Spleen (tissue), 11 donors: ENCODE results near the gene HMGA1. TPM values are rescaled to one million over a fixed set of nuclear protein-coding genes. Genes with fewer than 3 reads are reported as not detected.

Experiments used
- DNase-seq: peaks from one replicate; pipeline ENCODE4 v3.0.0-alpha.2; 2020
- H3K27ac ChIP-seq, 8 donors: fragments of 200-600 bp; sonication (generic) in 7 of 8; 1 replicate in 4 of 8; 2 replicates in 4 of 8; pipeline versions ENCODE4 v1.5.0 to v1.8.0; 2016 to 2021; ENCODE audit warnings: inconsistent platforms in 4 of 8, mild to moderate bottlenecking in 4 of 8, moderate library complexity in 1 of 8
- H3K27me3 ChIP-seq, 7 donors: fragments of 200-600 bp; sonication (generic) in 6 of 7; replicated peaks in 1 of 7; 1 replicate in 4 of 7; 2 replicates in 3 of 7; pipeline versions ENCODE4 v1.5.0 to v1.8.0; 2016 to 2021; ENCODE audit warnings: inconsistent platforms in 3 of 7, mild to moderate bottlenecking in 1 of 7
- H3K36me3 ChIP-seq, 6 donors: fragments of 200-600 bp; sonication (generic) in 5 of 6; 1 replicate in 4 of 6; 2 replicates in 2 of 6; pipeline versions ENCODE4 v1.5.0 to v1.8.0; 2016 to 2021; ENCODE audit warnings: inconsistent platforms in 2 of 6
- H3K4me1 ChIP-seq, 6 donors: fragments of 200-600 bp; sonication (generic) in 5 of 6; 1 replicate in 3 of 6; 2 replicates in 3 of 6; pipeline versions ENCODE4 v1.5.0 to v1.8.0; 2016 to 2021; ENCODE audit warnings: inconsistent platforms in 3 of 6
- H3K4me3 ChIP-seq, 8 donors: fragments of 200-600 bp; sonication (generic) in 7 of 8; 1 replicate in 4 of 8; 2 replicates in 4 of 8; pipeline versions ENCODE4 v1.5.0 to v1.8.0; 2016 to 2021; ENCODE audit warnings: inconsistent platforms in 4 of 8, mild to moderate bottlenecking in 4 of 8, moderate library complexity in 2 of 8
- H3K9me3 ChIP-seq, 8 donors: fragments of 200-600 bp; sonication (generic) in 7 of 8; 1 replicate in 4 of 8; 2 replicates in 4 of 8; pipeline versions ENCODE4 v1.5.0 to v1.8.0; 2016 to 2021; ENCODE audit warnings: inconsistent platforms in 4 of 8
- POLR2A ChIP-seq, 3 donors: fragments of 450-650 bp; IDR thresholded peaks; one replicate each; pipeline ENCODE4 v1.5.1; 2017; ENCODE audit warnings: antibody characterized with exemption in 3 of 3, mild to moderate bottlenecking in 1 of 3
- POLR2AphosphoS5 ChIP-seq, 3 donors: sonication (generic); formaldehyde crosslinking; IDR thresholded peaks; one replicate each; pipeline ENCODE4 v1.5.1; 2017; ENCODE audit warnings: antibody characterized with exemption in 3 of 3
- WGBS, 5 donors: extraction: QIAGEN DNeasy Blood & Tissue Kit in 3 of 5; methylation state at CpG; one replicate each; pipeline versions ENCODE4 v1.1.5 to v1.1.7; 2013 to 2018; 5-methylcytosine and 5-hydroxymethylcytosine counted together
- intact Hi-C: fragments of 100-400 bp; cut with DNase I; formaldehyde crosslinking; loops from one replicate; pipeline ENCODE4 v1.15.0; 2023; ENCODE audit warnings: low total_unique reads
- polyA plus RNA-seq, 3 donors: library from polyadenylated mRNA; stranded (reverse); fragments of 200-250 nt; gene quantifications; one replicate each; pipeline ENCODE4 v1.2.1, GENCODE V29; 2013
- total RNA-seq, 7 donors: library from RNA; depleted of rRNA in 3 of 7; stranded (reverse); fragments of >200 nt in 3 of 7; fragmentation: NEBNext Ultra II Directional in 4 of 7; extraction: Animal tissue kit (Norgen Biotek cat#: 25700) in 4 of 7; gene quantifications; one replicate each; pipeline versions ENCODE4 v1.1.0 to v1.2.1, GENCODE V29; 2016 to 2021
- TF ChIP-seq, protein P1 (sequence below), 11 experiments: fragments of 200-600 bp in 7 of 11; fragments of 450-650 bp in 4 of 11; sonication (generic) in 4 of 11; IDR thresholded peaks in 8 of 11; conservative IDR thresholded peaks in 3 of 11; 1 replicate in 7 of 11; 2 replicates in 4 of 11; pipeline versions ENCODE4 v1.4.0 to v1.8.0; 2016 to 2021; ENCODE audit warnings: antibody characterized with exemption in 11 of 11, inconsistent platforms in 4 of 11, mild to moderate bottlenecking in 1 of 11
- donor health status: healthy with polysubstance abuse.
- donor health status: DM: no; HTN: no; CAD: no; lungs with moderate emphysema.
- donor health status: DM: no; HTN: no; CAD: no.
- donor health status: Bipolar disorder and iron deficiency.
- donor health status: healthy.
- donor health status: DM: no; HTN: no; CAD: no.
- donor health status: DM: yes; HTN: yes; CAD: no.

Gene HMGA1
- total and polyA plus RNA-seq, 10 donors: 49.9 to 129 (median 79.6) TPM

DNA sequence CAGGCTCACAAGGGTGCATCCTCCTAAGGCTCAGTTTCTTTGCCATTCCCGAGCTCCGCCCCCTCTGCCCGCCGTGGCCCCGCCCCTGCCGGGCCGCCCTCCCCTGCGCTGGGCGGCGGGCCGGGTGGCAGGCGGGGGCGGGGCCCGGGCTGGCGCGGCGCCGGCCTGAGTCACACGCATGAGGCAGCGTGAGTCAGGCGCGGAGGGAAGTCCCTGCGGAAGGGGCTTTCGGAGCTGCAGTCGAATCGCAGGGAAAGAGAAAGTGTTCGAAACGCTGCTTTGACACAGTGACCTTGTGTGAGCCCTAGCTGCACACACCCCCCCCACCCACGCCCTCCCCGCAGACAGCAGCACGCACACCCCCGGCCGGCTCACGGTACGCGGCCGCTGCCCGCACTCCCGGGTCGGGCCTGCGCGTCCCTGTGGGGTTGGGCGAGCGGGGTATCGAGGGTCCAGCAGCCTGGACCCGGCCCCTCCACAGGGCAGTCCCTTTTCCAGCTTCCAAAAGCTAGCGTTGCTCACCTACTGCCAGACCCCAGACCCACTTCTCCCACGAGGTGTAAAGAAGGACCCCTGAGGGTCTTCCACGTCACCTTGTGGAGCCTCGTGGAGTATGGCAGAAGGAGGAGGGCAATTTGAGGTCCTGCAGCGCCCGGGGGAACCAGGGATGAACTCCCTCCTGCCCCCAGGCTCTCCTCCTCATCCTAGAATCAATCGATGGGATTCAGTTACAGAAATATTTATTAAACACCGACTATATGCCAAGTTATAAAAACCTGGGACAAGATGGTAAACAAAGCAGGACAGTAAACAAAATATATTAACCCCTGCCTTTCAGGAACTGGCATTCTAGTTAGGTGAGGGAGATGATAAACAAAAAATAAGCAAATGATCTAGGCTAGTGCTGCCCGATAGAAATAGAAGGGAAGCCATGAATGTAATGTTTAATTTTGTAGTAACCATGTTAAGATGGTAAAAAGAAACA, 12.4 kb upstream of the HMGA1 start:
- H3K27ac ChIP-seq: peak overlapping the region; percentile 90 to 98 (median 96)
- DNase-seq: peak; percentile 99
- no peaks in the 10 kb centered on the region for H3K9me3 ChIP-seq
- TF ChIP-seq POLR2A (IDR thresholded peaks at IDR 0.05) (peak in 2 of 3 donors; percentile 26 to 73), POLR2AphosphoS5 (IDR thresholded peaks at IDR 0.05) (peak; percentile 88 to 93 (median 92))
- TF ChIP-seq, protein P1, sequence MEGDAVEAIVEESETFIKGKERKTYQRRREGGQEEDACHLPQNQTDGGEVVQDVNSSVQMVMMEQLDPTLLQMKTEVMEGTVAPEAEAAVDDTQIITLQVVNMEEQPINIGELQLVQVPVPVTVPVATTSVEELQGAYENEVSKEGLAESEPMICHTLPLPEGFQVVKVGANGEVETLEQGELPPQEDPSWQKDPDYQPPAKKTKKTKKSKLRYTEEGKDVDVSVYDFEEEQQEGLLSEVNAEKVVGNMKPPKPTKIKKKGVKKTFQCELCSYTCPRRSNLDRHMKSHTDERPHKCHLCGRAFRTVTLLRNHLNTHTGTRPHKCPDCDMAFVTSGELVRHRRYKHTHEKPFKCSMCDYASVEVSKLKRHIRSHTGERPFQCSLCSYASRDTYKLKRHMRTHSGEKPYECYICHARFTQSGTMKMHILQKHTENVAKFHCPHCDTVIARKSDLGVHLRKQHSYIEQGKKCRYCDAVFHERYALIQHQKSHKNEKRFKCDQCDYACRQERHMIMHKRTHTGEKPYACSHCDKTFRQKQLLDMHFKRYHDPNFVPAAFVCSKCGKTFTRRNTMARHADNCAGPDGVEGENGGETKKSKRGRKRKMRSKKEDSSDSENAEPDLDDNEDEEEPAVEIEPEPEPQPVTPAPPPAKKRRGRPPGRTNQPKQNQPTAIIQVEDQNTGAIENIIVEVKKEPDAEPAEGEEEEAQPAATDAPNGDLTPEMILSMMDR (IDR thresholded peaks at IDR 0.05 in 8 of 11, conservative IDR thresholded peaks at IDR 0.05 in 3 of 11): no peak
- 2 to 5% (median 3%) methylated on average over 26 to 55 of the region's 55 CpGs for WGBS, 5 donors
- no peaks in the 10 kb centered on the region for H3K36me3 ChIP-seq
- no peaks in the 10 kb centered on the region for H3K27me3 ChIP-seq
- peaks cover 4 to 49% (median 32%) of the 10 kb centered on the region in 6 donors for H3K4me1 ChIP-seq
- H3K4me3 ChIP-seq: peak overlapping the region; percentile 38 to 85 (median 48)
- intact Hi-C loops: no loop called here

DNA sequence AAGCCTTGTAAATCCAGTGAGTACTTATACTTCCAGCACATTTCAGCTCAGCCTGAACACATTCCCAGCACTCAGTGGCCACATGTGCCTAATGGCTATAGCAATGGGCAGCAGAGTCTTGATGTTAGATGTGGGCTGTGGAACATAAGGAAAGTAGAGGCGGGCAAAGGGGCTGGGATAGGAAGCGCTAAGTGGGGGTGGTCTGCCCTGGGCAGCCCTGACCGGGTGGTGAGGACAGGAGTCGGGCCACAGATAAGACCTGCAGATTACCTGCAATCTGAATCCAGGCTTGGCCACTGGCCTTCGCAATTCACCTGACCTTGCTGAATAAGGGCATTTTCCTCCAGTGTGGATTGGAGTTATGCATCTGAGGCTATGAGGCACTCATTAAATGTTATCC, 11.1 kb upstream of the HMGA1 start:
- no peak for DNase-seq
- no peak overlapping the region for H3K4me3 ChIP-seq
- H3K27ac ChIP-seq: no peak overlapping the region
- WGBS, 5 donors: 94 to 98% (median 96%) methylated on average over 5 of the region's 5 CpGs
- no peaks in the 10 kb centered on the region for H3K9me3 ChIP-seq
- intact Hi-C loops: no loop called here
- H3K27me3 ChIP-seq: no peaks in the 10 kb centered on the region
- H3K4me1 ChIP-seq: peaks cover 4 to 45% (median 32%) of the 10 kb centered on the region in 6 donors
- H3K36me3 ChIP-seq: no peaks in the 10 kb centered on the region
- TF ChIP-seq POLR2AphosphoS5 (IDR thresholded peaks at IDR 0.05) (no peak), POLR2A (IDR thresholded peaks at IDR 0.05) (no peak)
- TF ChIP-seq, protein P1 (IDR thresholded peaks at IDR 0.05 in 8 of 11, conservative IDR thresholded peaks at IDR 0.05 in 3 of 11): no peak

DNA sequence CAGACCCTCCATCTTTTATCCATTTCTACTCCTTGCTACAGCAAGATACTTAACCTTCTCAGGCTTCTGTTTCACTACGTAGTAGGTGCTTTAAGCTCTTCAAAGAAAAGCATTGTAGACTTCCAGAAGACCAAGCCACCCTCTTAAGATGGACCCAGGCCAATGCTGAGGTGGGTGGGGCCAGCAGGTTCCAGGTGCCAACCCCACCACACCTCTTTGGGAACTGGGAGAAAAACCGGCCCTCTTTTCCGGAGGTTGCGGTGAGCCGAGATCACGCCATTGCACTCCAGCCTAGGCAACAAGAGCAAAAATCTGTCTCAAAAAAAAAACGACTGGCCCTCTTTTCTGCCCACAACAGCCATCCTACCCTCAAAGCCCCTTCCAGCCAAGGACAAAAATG, 10.6 kb upstream of the HMGA1 start:
- TF ChIP-seq POLR2AphosphoS5 (IDR thresholded peaks at IDR 0.05): no peak
- TF ChIP-seq POLR2A (IDR thresholded peaks at IDR 0.05): no peak
- TF ChIP-seq, protein P1 (IDR thresholded peaks at IDR 0.05 in 8 of 11, conservative IDR thresholded peaks at IDR 0.05 in 3 of 11): no peak
- peaks cover 4 to 48% (median 32%) of the 10 kb centered on the region in 6 donors for H3K4me1 ChIP-seq
- WGBS, 5 donors: 78 to 91% (median 82%) methylated on average over 7 of the region's 7 CpGs
- H3K36me3 ChIP-seq: no peaks in the 10 kb centered on the region
- H3K4me3 ChIP-seq: no peak overlapping the region
- no peaks in the 10 kb centered on the region for H3K9me3 ChIP-seq
- DNase-seq: peak; percentile 58
- H3K27me3 ChIP-seq: no peaks in the 10 kb centered on the region
- intact Hi-C loops: no loop called here
- no peak overlapping the region for H3K27ac ChIP-seq
